D721Med (cell line): ENCODE measurements around the gene KHK.
"Not testable (repeated sequence)": the region's sequence is repeated elsewhere in the genome, so short reads cannot be mapped to it uniquely, and the experiment has no call there.

Experiments
- DNase-seq: peaks from one replicate; pipeline ENCODE4 v3.0.0; 2011; ENCODE audit warnings: low spot score; ENCODE audit not compliant: insufficient read length
- FAIRE-seq: peaks from 2 replicates; lab custom pipeline; 2011; peaks lifted over from hg19 to GRCh38; lab: Jason Lieb, UNC
- TF ChIP-seq, protein P1 (sequence below): IDR thresholded peaks from 2 replicates; pipeline ENCODE4 v1.5.1; 2012; ENCODE audit warnings: mild to moderate bottlenecking, control low read depth; ENCODE audit not compliant: insufficient read depth; ENCODE audit errors: missing control alignments

KHK gene

DNA sequence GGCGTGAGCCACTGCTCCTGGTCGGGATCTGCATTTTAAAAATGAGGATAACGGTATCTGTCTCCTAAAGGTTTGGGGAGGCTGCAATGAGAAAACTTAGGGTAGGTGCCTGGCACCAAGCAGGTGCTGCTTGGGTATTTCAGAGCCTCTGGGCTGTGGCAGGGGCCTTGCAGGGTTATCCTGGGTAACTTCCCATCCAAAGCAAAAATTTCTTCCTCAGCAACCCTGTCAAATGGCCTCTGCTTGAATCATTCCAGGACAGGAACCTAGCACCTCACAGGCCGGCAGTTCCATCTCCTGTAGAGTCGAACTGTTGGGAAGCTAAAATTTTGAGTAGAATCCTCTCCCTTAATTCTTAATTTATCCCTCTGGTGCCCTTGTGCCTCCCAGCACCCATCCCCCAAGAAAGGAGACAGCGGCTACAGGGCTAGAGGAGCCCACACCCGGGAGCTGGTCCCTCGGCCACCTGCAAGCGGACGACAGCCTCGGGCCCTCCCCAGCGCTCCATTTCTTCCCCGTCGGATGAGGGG lies 31.5 kb downstream of the KHK start:
- no peak for FAIRE-seq

DNA sequence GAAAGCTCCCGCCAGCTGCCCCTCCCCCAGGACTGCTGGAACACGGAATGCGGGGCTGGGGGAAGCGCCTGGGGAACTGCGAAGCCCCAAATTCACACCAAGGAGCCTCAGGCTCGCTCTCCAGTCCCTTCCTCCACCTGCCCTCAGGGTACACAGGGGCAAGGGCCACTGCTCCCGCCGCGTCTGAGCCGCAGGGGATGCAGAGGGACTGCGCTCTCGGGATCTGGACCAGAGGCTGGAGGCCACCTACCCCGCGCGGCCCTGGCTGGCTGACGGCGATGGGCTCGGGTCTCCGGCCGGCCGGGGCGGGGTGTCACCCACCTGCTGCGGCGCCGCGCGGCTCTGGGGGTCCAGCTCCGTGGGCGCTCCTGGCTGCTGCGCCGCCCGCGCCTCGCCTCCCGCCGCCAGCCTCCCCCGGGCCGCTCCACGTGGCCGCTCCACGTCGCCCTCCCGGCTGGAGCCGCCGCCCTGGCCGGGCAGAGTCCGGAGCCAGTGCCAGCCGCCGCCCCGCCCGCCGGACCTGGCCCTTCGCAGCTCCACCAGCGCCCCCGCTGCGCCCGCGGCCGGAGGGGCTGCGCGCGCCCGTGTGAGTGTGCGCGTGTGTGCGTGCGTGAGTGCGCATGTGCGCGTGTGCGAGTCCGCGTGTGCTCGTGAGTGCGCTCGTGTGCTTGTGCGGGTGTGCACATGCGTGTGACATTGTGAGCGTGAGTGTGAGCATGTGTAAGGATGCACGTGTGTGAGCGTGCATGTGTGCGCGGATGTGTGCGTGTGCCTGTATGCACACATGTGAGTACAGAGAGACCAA lies 32.2 kb downstream of the KHK start, which contains the start of gene CGREF1:
TSS of gene CGREF1 (minus strand) at position 604 of the 805 bp plus-strand sequence. CDS start 14,762 bp downstream, outside the sequence.
- DNase-seq: no peak
- no peak for FAIRE-seq
- TF ChIP-seq, protein P1, sequence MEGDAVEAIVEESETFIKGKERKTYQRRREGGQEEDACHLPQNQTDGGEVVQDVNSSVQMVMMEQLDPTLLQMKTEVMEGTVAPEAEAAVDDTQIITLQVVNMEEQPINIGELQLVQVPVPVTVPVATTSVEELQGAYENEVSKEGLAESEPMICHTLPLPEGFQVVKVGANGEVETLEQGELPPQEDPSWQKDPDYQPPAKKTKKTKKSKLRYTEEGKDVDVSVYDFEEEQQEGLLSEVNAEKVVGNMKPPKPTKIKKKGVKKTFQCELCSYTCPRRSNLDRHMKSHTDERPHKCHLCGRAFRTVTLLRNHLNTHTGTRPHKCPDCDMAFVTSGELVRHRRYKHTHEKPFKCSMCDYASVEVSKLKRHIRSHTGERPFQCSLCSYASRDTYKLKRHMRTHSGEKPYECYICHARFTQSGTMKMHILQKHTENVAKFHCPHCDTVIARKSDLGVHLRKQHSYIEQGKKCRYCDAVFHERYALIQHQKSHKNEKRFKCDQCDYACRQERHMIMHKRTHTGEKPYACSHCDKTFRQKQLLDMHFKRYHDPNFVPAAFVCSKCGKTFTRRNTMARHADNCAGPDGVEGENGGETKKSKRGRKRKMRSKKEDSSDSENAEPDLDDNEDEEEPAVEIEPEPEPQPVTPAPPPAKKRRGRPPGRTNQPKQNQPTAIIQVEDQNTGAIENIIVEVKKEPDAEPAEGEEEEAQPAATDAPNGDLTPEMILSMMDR: no peak

More for the DNA sequence above, 31.5 kb downstream of the KHK start:
- TF ChIP-seq, protein P1: no peak
- no peak for DNase-seq

DNA sequence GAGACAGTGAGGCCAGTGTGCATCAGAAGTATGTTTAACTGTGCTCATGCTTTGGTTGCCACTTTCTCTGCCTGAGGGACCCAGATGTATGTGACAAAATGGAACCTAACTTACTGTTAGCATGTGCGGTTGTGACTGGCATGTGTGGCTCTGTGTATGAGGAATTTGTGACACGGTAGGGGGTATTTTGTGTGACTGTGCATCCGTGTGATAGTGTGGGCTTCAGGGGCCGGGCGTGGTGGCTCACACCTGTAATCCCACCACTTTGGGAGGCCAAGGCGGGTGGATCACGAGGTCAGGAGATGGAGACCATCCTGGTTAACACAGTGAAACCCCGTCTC lies 32.7 kb downstream of the KHK start:
- FAIRE-seq, DNase-seq: not testable (repeated sequence)

DNA sequence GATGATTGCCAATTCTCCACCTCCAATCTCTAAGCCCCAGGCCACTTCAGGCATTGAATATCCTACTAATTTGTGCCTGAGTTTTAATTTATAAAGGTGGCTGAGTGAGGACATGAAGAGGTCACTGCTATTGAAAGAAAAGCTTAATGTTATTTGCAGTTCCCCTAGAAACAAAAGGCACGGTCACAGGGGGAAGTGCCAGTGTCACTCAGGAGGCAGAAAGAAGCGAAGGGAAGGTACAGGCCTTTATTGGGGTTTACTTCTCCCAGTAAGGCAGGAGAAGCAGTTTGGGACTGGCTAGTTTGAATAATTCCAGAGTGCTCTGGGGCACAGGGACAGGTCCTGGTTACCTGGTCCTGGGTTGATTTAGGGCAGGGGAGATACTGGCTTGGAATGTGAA lies 35.3 kb downstream of the KHK start:
- TF ChIP-seq, protein P1: no peak
- FAIRE-seq (no peak), DNase-seq (no peak)

DNA sequence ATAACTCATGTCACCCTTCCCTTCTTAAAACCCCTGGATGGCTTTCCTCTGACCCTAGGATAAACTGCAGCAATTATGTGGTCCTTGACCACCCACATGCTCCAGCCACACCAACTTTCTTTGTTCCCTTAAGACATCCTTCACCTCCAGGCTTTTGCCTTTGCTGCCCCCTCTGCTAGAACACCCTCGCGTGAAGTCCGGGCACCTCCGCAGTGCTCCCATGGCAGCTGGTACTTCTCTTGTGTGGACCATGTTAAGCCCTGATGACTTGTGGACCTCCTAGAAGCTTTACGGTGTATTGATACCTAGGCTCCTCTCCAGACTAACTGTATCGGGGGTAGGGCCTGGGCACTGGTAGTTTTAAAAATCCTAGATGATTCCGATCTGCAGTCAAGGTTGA lies 36.2 kb downstream of the KHK start:
- TF ChIP-seq, protein P1: no peak
- FAIRE-seq: no peak

DNA sequence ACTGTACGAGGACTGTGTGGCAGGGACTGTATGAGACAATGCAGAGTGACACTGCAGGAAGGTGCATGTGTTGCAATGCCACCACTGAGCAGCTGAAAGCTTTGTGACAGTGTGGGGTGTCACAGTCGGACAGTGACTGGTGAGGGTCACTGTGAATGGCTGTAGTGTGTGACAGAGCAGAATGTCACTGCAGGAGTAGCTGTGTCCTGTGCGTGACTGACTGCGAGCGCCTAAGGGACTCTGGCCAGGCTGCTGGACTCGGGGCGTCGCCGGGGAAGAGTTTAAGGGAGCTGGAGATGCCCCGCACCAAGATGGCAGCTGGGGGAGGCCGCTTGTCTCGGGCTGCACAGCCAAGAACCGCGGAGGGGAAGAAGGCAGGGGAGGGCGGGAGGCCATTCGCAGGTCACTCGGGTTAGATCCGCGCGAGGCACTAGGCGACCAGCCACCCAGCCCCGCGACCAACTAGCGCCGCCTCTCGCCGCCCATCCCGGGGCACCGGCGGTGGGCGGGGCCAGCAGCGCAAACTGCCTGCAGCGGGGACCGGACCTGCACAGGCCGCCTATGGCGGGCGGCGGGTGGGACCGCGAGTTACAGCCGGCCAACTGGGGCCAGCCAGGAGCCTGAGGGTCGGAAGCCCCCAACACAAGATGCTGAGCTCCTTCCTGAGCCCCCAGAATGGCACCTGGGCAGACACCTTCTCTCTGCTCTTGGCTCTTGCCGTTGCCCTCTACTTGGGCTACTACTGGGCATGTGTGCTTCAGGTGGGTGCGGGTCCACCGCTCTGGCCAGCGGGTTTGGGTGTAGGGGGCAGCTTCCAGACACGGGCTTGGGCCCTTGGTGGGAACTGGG lies 37.0 kb downstream of the KHK start, which contains the start of gene ABHD1:
TSS of gene ABHD1 (plus strand) at position 514 of the 849 bp plus-strand sequence. CDS start at position 648, 134 bp downstream.
- FAIRE-seq: no peak
- TF ChIP-seq, protein P1: peak; percentile 8
- peak; percentile 44 for DNase-seq

More for the DNA sequence above, 36.2 kb downstream of the KHK start:
- DNase-seq: no peak

DNA sequence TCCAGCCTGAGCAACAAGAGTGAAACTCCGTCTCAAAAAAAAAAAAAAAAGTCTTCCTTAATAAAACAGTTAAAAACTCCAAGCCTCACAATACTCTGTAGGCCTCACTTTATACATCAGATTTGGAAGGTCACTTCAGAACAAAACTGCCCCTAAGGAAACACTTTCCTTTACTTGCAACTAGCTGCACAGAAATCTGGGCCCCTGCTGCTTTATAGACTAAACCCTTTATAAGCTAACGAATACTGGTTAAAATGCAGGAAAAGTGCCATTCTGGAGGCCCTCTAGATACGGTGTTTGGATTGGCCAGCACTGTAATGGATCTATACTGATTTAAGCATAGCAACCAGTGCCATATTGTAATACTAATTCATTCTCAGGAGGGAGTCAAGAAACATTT lies 38.5 kb downstream of the KHK start:
- FAIRE-seq: no peak
- TF ChIP-seq, protein P1: no peak
- DNase-seq: no peak
